GM10266 (cell line): Measurements from ENCODE around the gene ABHD14A.

Source experiments
- DNase-seq: peaks from one replicate; pipeline ENCODE4 v3.0.0; 2012; ENCODE audit errors: extremely low spot score
- TF ChIP-seq, protein P1 (sequence below): IDR thresholded peaks from 2 replicates; pipeline ENCODE4 v1.5.1; 2012; ENCODE audit warnings: mild to moderate bottlenecking, low read depth; ENCODE audit not compliant: control insufficient read depth, insufficient read depth; ENCODE audit errors: missing control alignments

Gene ABHD14A

GRCh38 chr3:51932471-51933370 is 42.1 kb upstream of the ABHD14A start:
- DNase-seq: no peak
- TF ChIP-seq, protein P1, sequence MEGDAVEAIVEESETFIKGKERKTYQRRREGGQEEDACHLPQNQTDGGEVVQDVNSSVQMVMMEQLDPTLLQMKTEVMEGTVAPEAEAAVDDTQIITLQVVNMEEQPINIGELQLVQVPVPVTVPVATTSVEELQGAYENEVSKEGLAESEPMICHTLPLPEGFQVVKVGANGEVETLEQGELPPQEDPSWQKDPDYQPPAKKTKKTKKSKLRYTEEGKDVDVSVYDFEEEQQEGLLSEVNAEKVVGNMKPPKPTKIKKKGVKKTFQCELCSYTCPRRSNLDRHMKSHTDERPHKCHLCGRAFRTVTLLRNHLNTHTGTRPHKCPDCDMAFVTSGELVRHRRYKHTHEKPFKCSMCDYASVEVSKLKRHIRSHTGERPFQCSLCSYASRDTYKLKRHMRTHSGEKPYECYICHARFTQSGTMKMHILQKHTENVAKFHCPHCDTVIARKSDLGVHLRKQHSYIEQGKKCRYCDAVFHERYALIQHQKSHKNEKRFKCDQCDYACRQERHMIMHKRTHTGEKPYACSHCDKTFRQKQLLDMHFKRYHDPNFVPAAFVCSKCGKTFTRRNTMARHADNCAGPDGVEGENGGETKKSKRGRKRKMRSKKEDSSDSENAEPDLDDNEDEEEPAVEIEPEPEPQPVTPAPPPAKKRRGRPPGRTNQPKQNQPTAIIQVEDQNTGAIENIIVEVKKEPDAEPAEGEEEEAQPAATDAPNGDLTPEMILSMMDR: no peak

DNA sequence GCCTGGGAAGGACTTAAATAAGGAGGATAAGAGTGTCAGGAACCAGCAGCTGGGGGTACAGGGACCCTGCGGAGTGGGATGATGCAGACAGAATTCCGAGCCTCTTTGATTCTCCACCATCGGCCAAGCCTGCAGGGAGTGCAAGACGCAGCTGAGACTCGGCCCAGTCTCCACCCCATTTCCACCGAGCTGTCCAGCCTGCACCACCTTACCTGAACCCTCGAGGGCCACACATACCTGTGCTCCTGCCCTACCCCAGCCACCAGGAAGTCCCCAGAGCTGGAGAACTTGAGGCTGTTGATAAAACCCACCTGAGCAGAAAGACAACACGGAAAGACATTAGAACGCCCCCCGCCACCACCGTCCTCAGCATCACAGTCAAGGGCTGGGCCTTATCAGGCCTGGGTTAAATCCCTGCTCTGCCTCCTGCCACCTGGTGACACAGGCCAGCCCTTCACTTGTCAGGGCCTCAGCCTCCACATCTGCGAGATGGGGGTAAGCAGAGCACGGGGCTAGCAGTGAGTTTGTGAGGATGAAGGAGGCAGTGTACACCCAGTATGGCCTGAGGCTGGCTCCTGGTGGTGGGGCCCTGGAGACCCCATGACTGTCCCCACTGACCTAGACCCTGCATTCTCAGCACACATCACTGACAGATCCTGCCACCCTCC is 41.3 kb upstream of the ABHD14A start:
- no peak for DNase-seq
- TF ChIP-seq, protein P1: no peak

- TF ChIP-seq, protein P1: no peak
- DNase-seq: no peak
These were observed 40.6 kb upstream of the ABHD14A start for GRCh38 chr3:51934139-51934850.

GRCh38 chr3:51934991-51935885 is 39.6 kb upstream of the ABHD14A start:
- no peak for DNase-seq
- TF ChIP-seq, protein P1: no peak

- DNase-seq: no peak
- TF ChIP-seq, protein P1: no peak
These were observed 38.7 kb upstream of the ABHD14A start for GRCh38 chr3:51935886-51936755.

DNA sequence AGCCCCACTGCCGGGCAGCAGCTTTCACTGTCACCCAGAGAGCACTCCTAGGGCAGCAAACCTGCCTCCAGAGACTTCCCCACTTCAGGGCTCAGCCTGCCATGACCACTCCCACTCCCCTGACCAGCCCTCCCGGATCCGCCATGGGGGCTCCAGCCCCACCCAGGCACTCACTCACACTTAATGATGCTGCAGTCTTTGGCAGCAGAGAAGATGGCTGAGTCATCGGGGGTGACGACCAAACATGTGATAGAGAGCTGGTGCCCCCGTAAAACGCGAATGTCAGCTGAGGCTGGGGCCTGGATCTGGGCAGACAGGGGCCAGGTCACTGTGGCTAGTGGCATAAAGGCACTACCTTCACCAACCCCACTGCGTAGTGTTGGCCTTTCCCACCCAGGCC is 37.9 kb upstream of the ABHD14A start:
- no peak for DNase-seq

More for the DNA sequence above, 37.9 kb upstream of the ABHD14A start:
- TF ChIP-seq, protein P1: no peak
